Measurements from ENCODE around the gene PDE4D.

Gene PDE4D

DNA sequence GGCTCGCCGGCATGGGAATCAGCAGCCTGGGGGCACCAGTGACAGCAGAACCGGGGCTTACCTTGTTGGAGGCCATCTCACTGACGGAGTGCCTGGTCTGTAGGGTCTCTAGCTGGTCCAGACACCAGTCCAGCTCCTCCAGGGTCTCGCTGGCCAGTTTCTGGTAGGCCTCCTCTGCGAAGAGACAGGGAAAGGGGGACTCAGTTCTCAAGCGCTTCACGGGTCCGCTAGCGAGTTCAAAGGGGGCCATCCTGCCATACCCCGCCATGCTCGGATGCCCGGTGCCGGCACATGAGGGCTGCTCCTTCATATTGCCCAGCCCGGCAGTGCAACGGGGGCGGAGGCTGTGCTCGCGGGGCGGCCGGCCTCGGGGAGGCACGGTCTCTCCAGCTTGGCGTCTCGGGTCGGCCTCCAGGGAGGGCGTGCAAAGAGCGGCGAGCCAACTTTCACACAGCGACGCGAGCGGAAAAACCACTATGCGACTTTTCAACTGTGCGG, 854.7 kb downstream of the PDE4D start:
- no peak for TF ChIP-seq CTCF (IDR thresholded peaks at IDR 0.05; ENCODE audit: extremely low read depth, missing control alignments)
- DNase-seq (ENCODE audit: low spot score): no peak

- no peak for DNase-seq (ENCODE audit: low spot score)
- no peak for TF ChIP-seq CTCF (IDR thresholded peaks at IDR 0.05; ENCODE audit: extremely low read depth, missing control alignments)
Observed at GRCh38 chr5:59037941-59038797, 855.4 kb downstream of the PDE4D start.

DNA sequence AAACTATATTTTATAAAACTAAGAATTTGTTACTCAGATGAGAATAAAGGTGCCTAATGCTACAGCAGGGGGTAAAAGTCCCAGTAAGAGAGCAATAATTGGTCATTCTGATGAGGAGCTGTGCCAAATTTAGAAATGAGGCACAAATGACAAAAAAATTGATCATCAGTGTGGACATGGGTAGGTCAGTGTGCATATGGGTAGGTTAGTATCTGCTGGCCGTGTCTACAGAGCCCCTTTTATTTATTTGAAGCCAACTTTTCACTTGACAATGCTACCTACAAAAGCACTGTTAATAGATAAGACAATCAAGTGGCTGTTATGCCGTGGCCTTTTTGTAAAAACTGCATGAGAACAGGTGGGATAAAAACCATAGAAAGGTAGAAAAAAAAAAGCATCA, 856.1 kb downstream of the PDE4D start:
- no peak for TF ChIP-seq CTCF (IDR thresholded peaks at IDR 0.05; ENCODE audit: extremely low read depth, missing control alignments)
- DNase-seq (ENCODE audit: low spot score): no peak

DNA sequence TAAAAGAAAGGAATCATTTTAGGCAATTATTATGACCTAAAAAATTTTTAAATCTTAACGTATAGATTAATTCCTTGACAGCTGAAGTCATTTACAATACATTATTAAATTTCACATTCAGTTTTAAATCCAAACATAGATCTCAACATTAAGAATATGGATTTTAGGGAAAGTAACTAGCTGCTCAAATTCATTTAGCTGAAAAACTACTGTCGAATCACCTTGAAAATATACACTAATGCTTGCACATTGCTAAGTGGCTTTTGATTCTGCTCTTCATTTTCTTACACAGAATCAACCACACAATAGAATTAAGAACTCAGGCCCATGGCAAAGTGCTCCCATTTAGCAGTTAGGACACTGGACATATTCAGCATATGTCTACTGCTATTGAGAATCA, 856.5 kb downstream of the PDE4D start:
- TF ChIP-seq CTCF (IDR thresholded peaks at IDR 0.05; ENCODE audit: extremely low read depth, missing control alignments): no peak
- no peak for DNase-seq (ENCODE audit: low spot score)

GRCh38 chr5:59036274-59036961, 857.1 kb downstream of the PDE4D start:
- TF ChIP-seq CTCF (IDR thresholded peaks at IDR 0.05; ENCODE audit: extremely low read depth, missing control alignments): no peak
- DNase-seq (ENCODE audit: low spot score): no peak

DNA sequence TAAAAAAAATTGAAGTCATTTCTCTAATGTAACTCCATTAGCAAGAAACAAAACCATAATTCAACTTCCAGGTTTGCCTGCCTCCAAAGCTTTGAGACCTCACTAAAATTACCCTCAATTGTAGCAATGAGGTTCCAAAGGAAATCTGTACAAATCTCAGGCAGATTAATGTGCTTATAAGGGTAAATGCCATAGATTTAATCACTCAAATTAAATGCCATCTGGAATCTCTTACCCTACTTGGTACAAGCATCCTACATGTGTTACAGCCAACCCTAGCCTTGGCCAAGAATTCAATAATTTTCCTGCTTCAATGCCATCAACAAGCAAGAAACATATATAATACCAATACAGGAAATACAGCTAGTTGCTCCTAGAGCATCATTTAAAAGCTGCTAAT, 857.8 kb downstream of the PDE4D start:
- DNase-seq (ENCODE audit: low spot score): no peak
- no peak for TF ChIP-seq CTCF (IDR thresholded peaks at IDR 0.05; ENCODE audit: extremely low read depth, missing control alignments)

Data from GM20000 (cell line).